ENCODE results near the gene PFKFB3.
A peak's percentile ranks its signal among the peaks of the same experiment; 100 is the strongest.
"Not testable (repeated sequence)": the region's sequence is repeated elsewhere in the genome, so short reads cannot be mapped to it uniquely, and the experiment has no call there.

The PFKFB3 gene

GRCh38 chr10:6193342-6193741 lies 9.4 kb upstream of the PFKFB3 start:
- not testable (repeated sequence) for H3K4me3 ChIP-seq (ENCODE audit: low read depth, low read length); H3K9ac ChIP-seq (ENCODE audit: low read depth, low read length); H3K9me3 ChIP-seq (ENCODE audit: control insufficient read depth, insufficient read depth, low read length); H3K27me3 ChIP-seq (ENCODE audit: control insufficient read depth, insufficient read depth, low read length); H3K4me1 ChIP-seq (ENCODE audit: control insufficient read depth, insufficient read depth, low read length); H3K36me3 ChIP-seq (ENCODE audit: control insufficient read depth, insufficient read depth, low read length); H3K27ac ChIP-seq (ENCODE audit: low read depth, low read length)

DNA sequence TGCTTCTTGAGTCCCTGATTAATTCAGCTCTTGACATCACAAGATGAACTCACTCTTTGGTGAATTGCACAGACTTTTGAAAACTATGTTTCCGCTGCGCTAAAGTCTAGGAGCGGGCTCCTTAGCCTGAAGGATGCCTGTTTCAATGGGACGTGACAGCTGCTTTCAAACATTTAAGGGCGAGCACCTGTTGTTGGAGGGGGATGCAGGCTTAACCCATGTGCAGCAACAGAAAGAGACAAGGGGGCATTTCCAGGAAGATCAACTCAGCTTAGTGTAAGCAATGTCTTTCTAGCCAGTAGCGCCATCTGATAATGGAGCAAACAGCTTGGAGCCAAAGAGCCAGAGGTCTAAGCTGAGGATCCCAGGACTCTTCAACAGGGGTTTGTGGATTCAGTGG lies 8.4 kb upstream of the PFKFB3 start:
- Histone ChIP-seq H3K27ac (ENCODE audit: low read depth, low read length) (no peak overlapping the region), H3K36me3 (ENCODE audit: control insufficient read depth, insufficient read depth, low read length) (no peaks in the 10 kb centered on the region), H3K9ac (ENCODE audit: low read depth, low read length) (no peak overlapping the region), H3K9me3 (ENCODE audit: control insufficient read depth, insufficient read depth, low read length) (no peaks in the 10 kb centered on the region), H3K4me3 (ENCODE audit: low read depth, low read length) (no peak overlapping the region), H3K4me1 (ENCODE audit: control insufficient read depth, insufficient read depth, low read length) (no peaks in the 10 kb centered on the region), H3K27me3 (ENCODE audit: control insufficient read depth, insufficient read depth, low read length) (peaks cover 8% of the 10 kb centered on the region)

DNA sequence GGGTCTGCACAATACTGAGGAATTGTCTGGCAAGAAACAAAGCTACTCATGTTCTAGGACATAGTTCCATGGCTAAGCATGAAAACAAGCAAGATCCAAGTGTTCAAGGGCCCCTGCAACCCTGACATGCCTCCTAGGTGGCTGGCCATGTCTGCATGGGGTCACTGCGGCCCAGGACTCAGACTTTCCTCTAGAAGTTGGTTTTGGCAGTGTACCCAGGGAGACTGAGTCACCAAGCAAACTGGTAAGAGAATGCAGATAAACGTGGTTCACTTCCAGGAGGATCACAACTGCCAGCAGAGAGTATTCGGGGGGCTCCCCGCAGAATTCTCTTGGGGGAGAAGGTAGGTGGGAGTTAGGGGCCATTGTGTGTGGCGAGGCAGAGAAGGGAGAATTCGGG lies 7.4 kb upstream of the PFKFB3 start:
- no peak overlapping the region for H3K27ac ChIP-seq (ENCODE audit: low read depth, low read length)
- no peak overlapping the region for H3K9ac ChIP-seq (ENCODE audit: low read depth, low read length)
- H3K4me3 ChIP-seq (ENCODE audit: low read depth, low read length), result no peak overlapping the region
- H3K36me3 ChIP-seq (ENCODE audit: control insufficient read depth, insufficient read depth, low read length), result no peaks in the 10 kb centered on the region
- H3K9me3 ChIP-seq (ENCODE audit: control insufficient read depth, insufficient read depth, low read length), result no peaks in the 10 kb centered on the region
- no peaks in the 10 kb centered on the region; the same call in 1 of the 2 replicates for H3K4me1 ChIP-seq (ENCODE audit: control insufficient read depth, insufficient read depth, low read length)
- H3K27me3 ChIP-seq (ENCODE audit: control insufficient read depth, insufficient read depth, low read length), result peaks cover 19% of the 10 kb centered on the region

- H3K27ac ChIP-seq (ENCODE audit: low read depth, low read length), result no peak overlapping the region
- H3K4me1 ChIP-seq (ENCODE audit: control insufficient read depth, insufficient read depth, low read length), result no peaks in the 10 kb centered on the region; the same call in 1 of the 2 replicates
- H3K4me3 ChIP-seq (ENCODE audit: low read depth, low read length), result no peak overlapping the region
- H3K27me3 ChIP-seq (ENCODE audit: control insufficient read depth, insufficient read depth, low read length), result peaks cover 23% of the 10 kb centered on the region
- no peaks in the 10 kb centered on the region for H3K9me3 ChIP-seq (ENCODE audit: control insufficient read depth, insufficient read depth, low read length)
- H3K36me3 ChIP-seq (ENCODE audit: control insufficient read depth, insufficient read depth, low read length), result no peaks in the 10 kb centered on the region
- H3K9ac ChIP-seq (ENCODE audit: low read depth, low read length), result no peak overlapping the region
These were observed 6.9 kb upstream of the PFKFB3 start for GRCh38 chr10:6195846-6196245.

DNA sequence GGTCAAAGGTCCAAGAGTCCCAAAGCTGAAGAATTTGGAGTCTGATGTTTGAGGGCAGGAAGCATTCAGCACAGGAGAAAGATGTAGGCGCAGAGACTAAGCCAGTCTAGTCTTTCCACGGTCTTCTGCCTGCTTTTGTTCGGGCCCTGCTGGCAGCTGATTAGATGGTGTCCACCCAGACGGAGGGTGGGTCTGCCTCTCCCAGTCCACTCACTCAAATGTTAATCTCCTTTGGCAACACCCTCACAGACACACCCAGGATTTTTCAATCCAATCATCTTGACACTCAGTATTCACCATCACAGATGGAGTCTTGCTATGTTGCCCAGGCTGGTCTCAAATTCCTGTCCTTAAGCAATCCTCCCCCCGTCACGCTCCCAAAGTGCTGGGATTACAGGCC lies 6.2 kb upstream of the PFKFB3 start:
- H3K27me3 ChIP-seq (ENCODE audit: control insufficient read depth, insufficient read depth, low read length), result peaks cover 30% of the 10 kb centered on the region
- H3K4me1 ChIP-seq (ENCODE audit: control insufficient read depth, insufficient read depth, low read length); H3K27ac ChIP-seq (ENCODE audit: low read depth, low read length): not testable (repeated sequence)

DNA sequence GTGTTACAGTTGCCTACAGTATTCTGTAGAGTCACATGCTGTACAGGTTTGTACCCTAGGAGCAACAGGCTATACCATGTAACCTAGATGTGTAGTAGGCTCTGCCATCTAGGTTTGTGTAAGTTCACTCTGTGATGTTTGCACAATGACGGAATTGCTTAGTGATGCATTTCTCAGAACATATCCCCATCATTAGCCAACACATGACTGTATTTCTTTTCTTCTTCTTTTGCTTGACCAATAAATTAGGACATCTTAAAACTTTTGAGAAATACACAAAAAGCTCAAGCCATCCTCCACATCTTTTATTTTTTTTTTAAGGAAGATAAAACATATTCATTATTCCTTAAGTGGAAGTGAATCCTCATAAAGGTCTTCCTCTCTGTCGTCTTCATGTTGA lies 5.4 kb upstream of the PFKFB3 start:
- Histone ChIP-seq H3K27ac (ENCODE audit: low read depth, low read length) (no peak overlapping the region), H3K9me3 (ENCODE audit: control insufficient read depth, insufficient read depth, low read length) (no peaks in the 10 kb centered on the region), H3K36me3 (ENCODE audit: control insufficient read depth, insufficient read depth, low read length) (no peaks in the 10 kb centered on the region), H3K9ac (ENCODE audit: low read depth, low read length) (no peak overlapping the region), H3K27me3 (ENCODE audit: control insufficient read depth, insufficient read depth, low read length) (peaks cover 38% of the 10 kb centered on the region), H3K4me1 (ENCODE audit: control insufficient read depth, insufficient read depth, low read length) (peaks cover 7% of the 10 kb centered on the region), H3K4me3 (ENCODE audit: low read depth, low read length) (no peak overlapping the region)

More for the DNA sequence above, 6.2 kb upstream of the PFKFB3 start:
- not testable (repeated sequence) for H3K4me3 ChIP-seq (ENCODE audit: low read depth, low read length); H3K9me3 ChIP-seq (ENCODE audit: control insufficient read depth, insufficient read depth, low read length); H3K36me3 ChIP-seq (ENCODE audit: control insufficient read depth, insufficient read depth, low read length); H3K9ac ChIP-seq (ENCODE audit: low read depth, low read length)

DNA sequence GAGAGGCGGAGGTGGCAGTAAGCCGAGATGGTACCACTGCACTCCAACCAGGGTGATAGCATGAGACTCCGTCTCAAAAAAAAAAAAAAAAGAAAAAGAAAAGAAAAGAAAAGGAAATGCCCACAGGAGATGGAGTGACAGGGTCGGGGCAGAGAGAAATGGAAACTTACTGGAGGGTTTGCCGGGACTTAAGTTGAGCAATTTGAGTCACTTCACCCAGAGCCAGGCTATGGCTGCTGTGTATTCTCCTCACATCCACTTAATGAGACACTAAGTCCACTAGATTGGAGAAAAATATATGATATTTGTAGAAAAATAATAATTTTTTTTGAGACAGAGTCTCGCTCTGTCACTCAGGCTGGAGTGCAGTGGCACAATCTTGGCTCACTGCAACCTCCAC lies 4.6 kb upstream of the PFKFB3 start:
- Histone ChIP-seq H3K9me3 (ENCODE audit: control insufficient read depth, insufficient read depth, low read length) (no peaks in the 10 kb centered on the region), H3K4me3 (ENCODE audit: low read depth, low read length) (no peak overlapping the region), H3K36me3 (ENCODE audit: control insufficient read depth, insufficient read depth, low read length) (no peaks in the 10 kb centered on the region), H3K4me1 (ENCODE audit: control insufficient read depth, insufficient read depth, low read length) (peaks cover 8% of the 10 kb centered on the region), H3K9ac (ENCODE audit: low read depth, low read length) (no peak overlapping the region), H3K27ac (ENCODE audit: low read depth, low read length) (no peak overlapping the region), H3K27me3 (ENCODE audit: control insufficient read depth, insufficient read depth, low read length) (peaks cover 40% of the 10 kb centered on the region)

DNA sequence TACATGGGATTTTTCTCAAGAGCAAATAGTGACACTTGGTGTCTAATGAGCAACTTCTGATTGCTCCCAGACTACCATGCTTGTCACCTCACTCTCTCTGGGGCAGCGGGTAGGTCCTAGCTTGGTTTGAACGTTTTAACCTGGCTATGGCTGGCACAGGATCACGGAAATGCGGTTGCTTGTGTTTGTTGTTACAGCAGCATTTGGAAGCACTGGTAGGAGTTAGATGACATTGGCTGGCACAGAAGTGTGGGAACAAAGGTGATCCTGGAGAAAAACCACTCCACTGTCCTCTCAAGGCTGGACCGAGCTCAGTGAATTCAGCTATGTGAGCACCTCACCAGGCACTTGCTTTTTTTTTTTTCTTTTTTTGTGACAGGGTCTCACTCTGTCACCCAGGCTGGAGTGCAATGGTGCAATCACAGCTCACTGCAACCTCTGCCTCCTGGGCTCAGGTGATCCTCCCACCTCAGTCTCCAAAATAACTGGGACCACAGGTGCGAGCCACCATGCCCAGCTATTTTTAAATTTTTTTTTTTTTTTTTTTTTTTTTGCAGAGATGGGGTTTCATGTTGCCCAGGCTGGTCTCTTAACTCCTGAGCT lies 3.5 kb upstream of the PFKFB3 start:
- peaks cover 43% of the 10 kb centered on the region for H3K27me3 ChIP-seq (ENCODE audit: control insufficient read depth, insufficient read depth, low read length)
- no peaks in the 10 kb centered on the region for H3K9me3 ChIP-seq (ENCODE audit: control insufficient read depth, insufficient read depth, low read length)
- no peak overlapping the region for H3K9ac ChIP-seq (ENCODE audit: low read depth, low read length)
- peaks cover 8% of the 10 kb centered on the region for H3K4me1 ChIP-seq (ENCODE audit: control insufficient read depth, insufficient read depth, low read length)
- no peak overlapping the region for H3K4me3 ChIP-seq (ENCODE audit: low read depth, low read length)
- no peaks in the 10 kb centered on the region for H3K36me3 ChIP-seq (ENCODE audit: control insufficient read depth, insufficient read depth, low read length)
- no peak overlapping the region for H3K27ac ChIP-seq (ENCODE audit: low read depth, low read length)

- peaks cover 18% of the 10 kb centered on the region for H3K4me1 ChIP-seq (ENCODE audit: control insufficient read depth, insufficient read depth, low read length)
- H3K36me3 ChIP-seq (ENCODE audit: control insufficient read depth, insufficient read depth, low read length), result no peaks in the 10 kb centered on the region
- peaks cover 48% of the 10 kb centered on the region for H3K27me3 ChIP-seq (ENCODE audit: control insufficient read depth, insufficient read depth, low read length)
- no peak overlapping the region for H3K27ac ChIP-seq (ENCODE audit: low read depth, low read length)
- H3K4me3 ChIP-seq (ENCODE audit: low read depth, low read length), result peak overlapping the region; percentile 61; the same call in 1 of the 2 replicates
- no peak overlapping the region for H3K9ac ChIP-seq (ENCODE audit: low read depth, low read length)
- H3K9me3 ChIP-seq (ENCODE audit: control insufficient read depth, insufficient read depth, low read length), result no peaks in the 10 kb centered on the region
These were observed 2.3 kb upstream of the PFKFB3 start for GRCh38 chr10:6200440-6200733.

DNA sequence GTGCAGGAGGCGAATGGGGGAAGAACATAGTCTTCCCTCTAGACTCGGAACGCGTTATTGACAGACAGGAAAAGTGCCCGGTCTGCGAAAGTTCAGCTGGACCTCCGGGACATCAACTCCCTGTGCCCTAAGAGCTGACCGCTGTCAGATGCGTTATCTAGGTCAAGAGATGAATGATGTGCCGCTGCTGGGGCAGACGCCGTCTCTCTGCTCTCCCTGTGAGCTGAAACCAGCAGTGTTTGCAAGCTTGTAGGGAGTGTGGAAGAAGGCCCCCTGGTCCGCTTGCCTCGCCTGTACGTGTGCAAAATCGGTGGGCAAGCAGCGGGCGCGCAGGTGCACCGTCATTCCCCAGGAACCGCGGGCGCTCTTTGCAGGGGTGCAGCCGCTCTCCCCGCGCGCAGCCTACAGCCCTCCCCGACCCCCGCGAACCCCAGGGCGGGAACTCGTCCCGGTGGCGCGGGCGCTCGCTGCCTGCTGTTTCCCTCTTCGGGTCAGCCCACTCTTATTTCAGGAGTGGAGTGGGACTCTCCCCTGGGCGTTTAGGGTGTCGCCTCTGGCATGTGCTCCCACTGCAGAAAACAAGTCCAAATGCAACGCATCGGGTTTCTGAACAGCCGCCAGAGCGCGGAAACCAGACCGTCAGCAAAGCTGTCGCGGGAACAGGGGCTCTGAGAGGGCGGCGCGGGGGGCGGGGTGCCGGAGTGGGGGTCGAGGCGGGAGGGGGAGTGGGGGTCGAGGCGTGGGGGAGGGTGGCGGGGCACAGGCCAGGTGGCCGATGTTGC lies 1.8 kb upstream of the PFKFB3 start:
- H3K27ac ChIP-seq (ENCODE audit: low read depth, low read length), result no peak overlapping the region
- no peaks in the 10 kb centered on the region for H3K36me3 ChIP-seq (ENCODE audit: control insufficient read depth, insufficient read depth, low read length)
- no peak overlapping the region for H3K9ac ChIP-seq (ENCODE audit: low read depth, low read length)
- peak overlapping the region; percentile 83 for H3K4me3 ChIP-seq (ENCODE audit: low read depth, low read length)
- peaks cover 18% of the 10 kb centered on the region for H3K4me1 ChIP-seq (ENCODE audit: control insufficient read depth, insufficient read depth, low read length)
- peaks cover 48% of the 10 kb centered on the region for H3K27me3 ChIP-seq (ENCODE audit: control insufficient read depth, insufficient read depth, low read length)
- no peaks in the 10 kb centered on the region for H3K9me3 ChIP-seq (ENCODE audit: control insufficient read depth, insufficient read depth, low read length)

GRCh38 chr10:6201516-6201975 lies 1.2 kb upstream of the PFKFB3 start:
- Histone ChIP-seq H3K4me3 (ENCODE audit: low read depth, low read length) (peak overlapping the region; percentile 83), H3K4me1 (ENCODE audit: control insufficient read depth, insufficient read depth, low read length) (peaks cover 18% of the 10 kb centered on the region), H3K9me3 (ENCODE audit: control insufficient read depth, insufficient read depth, low read length) (no peaks in the 10 kb centered on the region), H3K27ac (ENCODE audit: low read depth, low read length) (no peak overlapping the region), H3K36me3 (ENCODE audit: control insufficient read depth, insufficient read depth, low read length) (no peaks in the 10 kb centered on the region), H3K9ac (ENCODE audit: low read depth, low read length) (no peak overlapping the region), H3K27me3 (ENCODE audit: control insufficient read depth, insufficient read depth, low read length) (peaks cover 48% of the 10 kb centered on the region)

All from HUES48 (cell line).